ENCODE data around the gene TMEM131.

Gene TMEM131

DNA sequence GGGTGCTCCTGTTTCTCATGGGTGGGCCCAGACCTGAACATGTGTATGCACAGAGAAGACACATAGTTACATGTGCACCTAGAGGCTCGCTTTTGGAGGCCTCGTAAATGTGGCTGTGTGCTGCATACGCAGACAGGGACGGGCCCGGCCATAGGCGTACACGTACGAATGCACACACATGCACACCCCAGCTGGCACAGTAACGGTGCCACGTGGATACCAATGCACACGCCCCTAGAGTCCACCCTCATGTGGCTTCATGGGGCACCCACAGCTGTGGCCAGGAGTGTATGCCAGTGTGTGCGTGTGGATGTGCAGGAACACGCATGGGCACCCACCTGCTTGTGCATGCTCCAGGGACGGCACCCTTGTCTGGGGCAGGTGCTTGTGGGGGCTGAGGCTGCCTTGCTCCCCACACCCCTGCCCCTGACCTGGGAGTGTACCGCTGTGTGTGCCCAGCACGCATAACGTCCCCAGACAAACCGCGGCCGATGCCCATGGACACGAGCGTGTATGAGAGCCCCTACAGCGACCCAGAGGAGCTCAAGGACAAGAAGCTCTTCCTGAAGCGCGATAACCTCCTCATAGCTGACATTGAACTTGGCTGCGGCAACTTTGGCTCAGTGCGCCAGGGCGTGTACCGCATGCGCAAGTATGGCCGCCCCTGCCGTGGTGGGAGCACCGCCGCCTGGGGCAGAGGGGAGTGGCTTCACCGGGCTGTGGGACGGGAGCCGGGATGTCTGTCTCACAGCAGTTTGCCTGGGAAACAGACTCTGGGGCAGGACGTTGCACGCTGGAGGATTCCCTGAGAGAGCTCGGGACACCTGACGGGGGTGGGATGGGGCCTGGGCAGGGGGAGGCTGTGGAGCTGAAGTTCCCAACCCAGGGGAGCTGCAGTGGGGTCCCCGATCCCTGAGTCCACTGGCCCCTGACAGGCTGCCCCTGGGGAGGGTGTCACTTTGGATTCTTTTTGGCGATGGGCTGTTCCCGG is 261.4 kb downstream of the TMEM131 start:
- in situ Hi-C loops (cut with HindIII; ENCODE audit: low sequenced_read_pairs), result no loop called here
- TF ChIP-seq, protein P1, sequence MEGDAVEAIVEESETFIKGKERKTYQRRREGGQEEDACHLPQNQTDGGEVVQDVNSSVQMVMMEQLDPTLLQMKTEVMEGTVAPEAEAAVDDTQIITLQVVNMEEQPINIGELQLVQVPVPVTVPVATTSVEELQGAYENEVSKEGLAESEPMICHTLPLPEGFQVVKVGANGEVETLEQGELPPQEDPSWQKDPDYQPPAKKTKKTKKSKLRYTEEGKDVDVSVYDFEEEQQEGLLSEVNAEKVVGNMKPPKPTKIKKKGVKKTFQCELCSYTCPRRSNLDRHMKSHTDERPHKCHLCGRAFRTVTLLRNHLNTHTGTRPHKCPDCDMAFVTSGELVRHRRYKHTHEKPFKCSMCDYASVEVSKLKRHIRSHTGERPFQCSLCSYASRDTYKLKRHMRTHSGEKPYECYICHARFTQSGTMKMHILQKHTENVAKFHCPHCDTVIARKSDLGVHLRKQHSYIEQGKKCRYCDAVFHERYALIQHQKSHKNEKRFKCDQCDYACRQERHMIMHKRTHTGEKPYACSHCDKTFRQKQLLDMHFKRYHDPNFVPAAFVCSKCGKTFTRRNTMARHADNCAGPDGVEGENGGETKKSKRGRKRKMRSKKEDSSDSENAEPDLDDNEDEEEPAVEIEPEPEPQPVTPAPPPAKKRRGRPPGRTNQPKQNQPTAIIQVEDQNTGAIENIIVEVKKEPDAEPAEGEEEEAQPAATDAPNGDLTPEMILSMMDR (IDR thresholded peaks at IDR 0.05; ENCODE audit: low read depth, low read length), result no peak
- no peak for DNase-seq (ENCODE audit: low read depth, low spot score)
- no peak overlapping the region for H3K4me3 ChIP-seq (ENCODE audit: low read depth, low read length)

GRCh38 chr2:97733341-97734035 is 262.3 kb downstream of the TMEM131 start:
- DNase-seq (ENCODE audit: low read depth, low spot score), result no peak
- in situ Hi-C loops (cut with HindIII; ENCODE audit: low sequenced_read_pairs), result no loop called here
- H3K4me3 ChIP-seq (ENCODE audit: low read depth, low read length), result no peak overlapping the region
- TF ChIP-seq, protein P1 (IDR thresholded peaks at IDR 0.05; ENCODE audit: low read depth, low read length), result no peak

DNA sequence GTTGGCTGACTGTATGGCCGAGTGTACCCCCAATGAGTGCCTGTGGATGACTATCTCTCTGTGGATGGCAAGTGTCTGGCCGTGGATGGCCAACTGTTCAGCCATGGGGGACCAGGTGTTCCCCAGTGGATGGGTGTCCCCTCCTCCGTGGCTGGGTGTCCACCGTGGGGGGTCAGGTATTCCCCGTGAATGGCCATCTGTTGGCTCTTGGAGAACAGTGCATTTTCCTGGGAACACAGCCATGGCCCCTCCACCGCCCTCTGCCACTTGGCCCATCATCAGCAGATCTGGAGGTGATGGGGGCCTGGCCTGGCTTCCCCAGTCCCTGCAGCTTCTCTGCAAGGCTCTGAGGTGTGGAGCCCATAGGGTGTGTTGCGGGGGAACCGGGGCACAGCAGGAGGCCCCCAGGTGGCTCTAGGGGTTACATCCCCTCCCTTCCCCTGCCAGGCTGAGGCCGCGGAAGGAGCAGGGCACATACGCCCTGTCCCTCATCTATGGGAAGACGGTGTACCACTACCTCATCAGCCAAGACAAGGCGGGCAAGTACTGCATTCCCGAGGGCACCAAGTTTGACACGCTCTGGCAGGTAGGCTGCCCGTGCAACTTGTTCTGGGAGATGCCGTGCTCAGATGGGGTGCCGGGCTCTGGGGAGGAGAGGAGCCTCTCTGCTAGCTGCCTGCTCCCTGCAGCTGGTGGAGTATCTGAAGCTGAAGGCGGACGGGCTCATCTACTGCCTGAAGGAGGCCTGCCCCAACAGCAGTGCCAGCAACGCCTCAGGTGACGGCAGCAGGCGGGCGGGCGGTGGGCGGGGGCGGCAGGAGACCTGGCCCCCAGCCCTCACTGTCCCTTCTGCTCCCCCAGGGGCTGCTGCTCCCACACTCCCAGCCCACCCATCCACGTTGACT is 263.1 kb downstream of the TMEM131 start:
- no peak for DNase-seq (ENCODE audit: low read depth, low spot score)
- in situ Hi-C loops (cut with HindIII; ENCODE audit: low sequenced_read_pairs), result no loop called here
- no peak overlapping the region for H3K4me3 ChIP-seq (ENCODE audit: low read depth, low read length)
- TF ChIP-seq, protein P1 (IDR thresholded peaks at IDR 0.05; ENCODE audit: low read depth, low read length), result no peak

DNA sequence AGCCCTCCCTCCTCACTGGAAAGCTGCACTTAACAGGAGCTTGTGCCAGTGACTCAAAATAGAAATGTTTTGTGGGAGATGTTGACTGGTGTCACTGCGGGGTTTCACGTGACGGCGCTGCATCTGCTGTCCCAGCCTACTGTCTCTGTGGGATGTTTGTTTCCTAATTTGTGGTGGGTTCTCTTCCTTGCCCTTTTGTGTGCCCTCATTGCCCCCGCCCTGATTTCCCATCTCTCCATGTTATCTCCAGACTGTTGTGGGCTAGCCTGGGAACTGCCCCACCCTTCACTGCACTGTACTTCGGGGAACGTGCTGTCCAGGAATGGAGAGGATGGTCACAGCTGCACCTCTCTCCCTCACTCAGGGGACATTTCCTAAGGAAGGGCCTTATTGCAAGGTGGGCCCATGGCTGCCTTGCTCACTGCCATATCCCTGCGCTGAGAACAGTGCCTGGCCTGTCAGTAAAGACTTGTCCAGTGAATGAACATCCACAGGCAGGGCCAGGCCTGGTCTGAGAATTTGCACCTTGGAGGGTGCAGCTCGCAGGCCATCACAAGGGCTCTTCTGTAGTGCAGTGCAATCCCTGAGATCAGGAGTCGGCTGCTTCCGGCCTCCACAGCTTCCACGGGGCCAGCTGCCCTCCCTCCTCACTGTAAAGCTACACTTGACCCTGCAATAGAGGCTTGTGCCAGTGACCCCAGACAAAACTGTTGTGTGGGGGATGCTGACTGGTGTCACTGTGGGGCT is 264.3 kb downstream of the TMEM131 start:
- no peak for DNase-seq (ENCODE audit: low read depth, low spot score)
- in situ Hi-C loops (cut with HindIII; ENCODE audit: low sequenced_read_pairs), result no loop called here
- TF ChIP-seq, protein P1 (IDR thresholded peaks at IDR 0.05; ENCODE audit: low read depth, low read length), result no peak
- H3K4me3 ChIP-seq (ENCODE audit: low read depth, low read length), result no peak overlapping the region

- no peak overlapping the region for H3K4me3 ChIP-seq (ENCODE audit: low read depth, low read length)
- TF ChIP-seq, protein P1 (IDR thresholded peaks at IDR 0.05; ENCODE audit: low read depth, low read length), result no peak
- in situ Hi-C loops (cut with HindIII; ENCODE audit: low sequenced_read_pairs), result no loop called here
- DNase-seq (ENCODE audit: low read depth, low spot score), result peak; percentile 42
These were observed 265.5 kb downstream of the TMEM131 start for GRCh38 chr2:97730245-97730644.

Data from astrocyte of the spinal cord (primary cell).